Gastroesophageal sphincter (tissue), 3 donors: ENCODE measurements around the gene MTCL1.

Source experiments
- POLR2AphosphoS5 ChIP-seq: sonication (generic); formaldehyde crosslinking; IDR thresholded peaks from one replicate; pipeline ENCODE4 v1.6.1; 2017; ENCODE audit warnings: antibody characterized with exemption
- TF ChIP-seq, protein P1 (sequence below), 4 experiments: fragments of 200-600 bp in 2 of 4; fragments of 450-650 bp in 2 of 4; sonication (generic) in 1 of 4; IDR thresholded peaks; one replicate each; pipeline ENCODE4 v1.5.1; 2017 to 2019; ENCODE audit warnings: antibody characterized with exemption in 4 of 4, mild to moderate bottlenecking in 2 of 4, moderate library complexity in 2 of 4

DNA sequence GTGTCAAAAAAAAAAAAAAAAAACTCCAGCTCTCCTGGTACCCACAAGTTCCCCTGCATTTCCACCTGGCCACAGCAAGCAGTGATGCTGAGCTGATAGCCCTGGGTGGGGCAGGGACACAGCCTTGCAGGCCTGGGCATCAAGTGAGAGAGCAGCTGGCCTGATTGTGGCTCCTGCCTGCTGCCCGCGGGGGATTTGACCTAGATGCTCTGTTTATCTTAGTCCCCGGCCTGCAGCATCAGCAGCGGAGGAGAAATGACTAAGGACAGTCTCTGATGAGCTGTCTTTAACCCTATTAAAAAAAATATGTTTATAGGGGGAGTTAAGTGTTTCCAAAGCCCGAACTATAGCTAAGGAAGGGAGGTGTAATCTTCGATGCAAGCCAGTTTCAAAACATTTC lies 102.6 kb downstream of the MTCL1 start:
- TF ChIP-seq, protein P1, sequence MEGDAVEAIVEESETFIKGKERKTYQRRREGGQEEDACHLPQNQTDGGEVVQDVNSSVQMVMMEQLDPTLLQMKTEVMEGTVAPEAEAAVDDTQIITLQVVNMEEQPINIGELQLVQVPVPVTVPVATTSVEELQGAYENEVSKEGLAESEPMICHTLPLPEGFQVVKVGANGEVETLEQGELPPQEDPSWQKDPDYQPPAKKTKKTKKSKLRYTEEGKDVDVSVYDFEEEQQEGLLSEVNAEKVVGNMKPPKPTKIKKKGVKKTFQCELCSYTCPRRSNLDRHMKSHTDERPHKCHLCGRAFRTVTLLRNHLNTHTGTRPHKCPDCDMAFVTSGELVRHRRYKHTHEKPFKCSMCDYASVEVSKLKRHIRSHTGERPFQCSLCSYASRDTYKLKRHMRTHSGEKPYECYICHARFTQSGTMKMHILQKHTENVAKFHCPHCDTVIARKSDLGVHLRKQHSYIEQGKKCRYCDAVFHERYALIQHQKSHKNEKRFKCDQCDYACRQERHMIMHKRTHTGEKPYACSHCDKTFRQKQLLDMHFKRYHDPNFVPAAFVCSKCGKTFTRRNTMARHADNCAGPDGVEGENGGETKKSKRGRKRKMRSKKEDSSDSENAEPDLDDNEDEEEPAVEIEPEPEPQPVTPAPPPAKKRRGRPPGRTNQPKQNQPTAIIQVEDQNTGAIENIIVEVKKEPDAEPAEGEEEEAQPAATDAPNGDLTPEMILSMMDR (IDR thresholded peaks at IDR 0.05), result no peak
- TF ChIP-seq POLR2AphosphoS5, result no peak
